GM18868 (cell line): Measurements from ENCODE around the gene TRIM40.

ENCODE experiments used
- ATAC-seq: cut with Tn5 transposase; IDR thresholded peaks from one replicate; pipeline ENCODE4 v1.9.1; 2021; ENCODE audit warnings: mild to moderate bottlenecking, moderate library complexity; ENCODE audit not compliant: unreplicated experiment

TRIM40 gene

DNA sequence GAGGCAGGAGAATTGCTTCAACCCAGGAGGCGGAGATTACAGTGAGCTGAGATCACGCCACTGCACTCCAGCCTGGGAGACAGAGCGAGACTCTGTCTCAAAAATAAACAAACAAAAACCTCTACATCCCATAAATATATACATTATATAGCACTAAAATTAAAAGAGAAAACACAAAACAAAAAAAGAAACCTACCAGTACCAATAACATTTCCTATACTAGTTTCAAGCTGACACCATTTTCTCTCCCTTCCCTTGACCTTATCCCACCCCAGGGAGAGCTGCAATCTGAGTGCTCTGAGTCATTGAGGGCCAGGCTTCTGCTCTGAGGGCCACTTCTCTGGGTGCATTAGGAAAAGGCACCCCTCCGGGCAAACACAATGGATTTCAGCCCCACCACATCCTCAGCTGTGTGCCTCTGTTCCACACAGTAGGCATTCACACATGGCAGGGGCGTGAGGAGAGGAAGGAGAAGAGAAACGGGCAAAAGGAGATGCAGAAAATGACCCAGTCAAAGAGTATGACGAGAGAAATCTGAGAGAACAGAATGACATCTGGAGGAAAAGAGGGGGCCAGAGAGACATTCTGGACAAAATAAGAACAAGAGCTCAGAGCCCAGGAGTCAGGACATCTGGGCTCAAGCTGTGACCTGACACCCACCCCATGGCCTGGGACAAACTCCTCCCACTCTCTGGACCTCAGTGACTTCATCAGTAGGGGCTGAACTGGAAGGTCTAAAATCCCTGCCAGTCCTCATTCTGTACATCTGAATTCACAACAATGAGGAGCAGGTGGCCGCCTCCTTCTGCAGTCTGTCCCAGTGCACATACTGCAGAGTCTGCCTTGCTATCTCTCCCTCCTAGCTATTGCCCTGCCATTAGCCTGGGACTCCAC is 59.1 kb downstream of the TRIM40 start:
- ATAC-seq, result no peak

DNA sequence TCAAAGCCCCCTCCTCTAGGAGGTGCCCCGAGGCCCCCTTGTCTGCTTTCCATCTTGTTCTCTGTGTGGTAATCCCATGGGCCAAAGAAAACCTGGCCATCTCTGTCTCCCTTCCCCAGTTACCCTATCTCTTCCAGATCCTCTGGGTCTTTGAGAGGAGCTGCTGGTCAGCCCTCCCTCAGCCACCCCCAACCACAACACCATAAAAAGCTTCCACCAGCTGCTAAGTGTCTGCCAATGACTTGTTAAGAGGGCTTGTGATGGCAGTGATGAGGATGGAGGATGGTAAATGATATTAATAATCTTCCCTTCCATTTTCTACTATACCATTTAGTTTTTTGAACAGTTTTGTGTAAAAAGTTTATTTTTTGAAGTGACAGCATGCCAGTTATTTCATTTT is 60.0 kb downstream of the TRIM40 start:
- ATAC-seq, result no peak

GRCh38 chr6:30196376-30196775 is 60.4 kb downstream of the TRIM40 start:
- no peak for ATAC-seq
